ENCODE measurements around the gene ABCC5. TPM values are rescaled to one million over a fixed set of nuclear protein-coding genes. Genes with fewer than 3 reads are reported as not detected.
"Not testable (repeated sequence)": the region's sequence is repeated elsewhere in the genome, so short reads cannot be mapped to it uniquely, and the experiment has no call there.

The ABCC5 gene
- total and polyA plus RNA-seq, 5 experiments from 2014 or later, result 10.9 to 43.7 (median 12.8) TPM

DNA sequence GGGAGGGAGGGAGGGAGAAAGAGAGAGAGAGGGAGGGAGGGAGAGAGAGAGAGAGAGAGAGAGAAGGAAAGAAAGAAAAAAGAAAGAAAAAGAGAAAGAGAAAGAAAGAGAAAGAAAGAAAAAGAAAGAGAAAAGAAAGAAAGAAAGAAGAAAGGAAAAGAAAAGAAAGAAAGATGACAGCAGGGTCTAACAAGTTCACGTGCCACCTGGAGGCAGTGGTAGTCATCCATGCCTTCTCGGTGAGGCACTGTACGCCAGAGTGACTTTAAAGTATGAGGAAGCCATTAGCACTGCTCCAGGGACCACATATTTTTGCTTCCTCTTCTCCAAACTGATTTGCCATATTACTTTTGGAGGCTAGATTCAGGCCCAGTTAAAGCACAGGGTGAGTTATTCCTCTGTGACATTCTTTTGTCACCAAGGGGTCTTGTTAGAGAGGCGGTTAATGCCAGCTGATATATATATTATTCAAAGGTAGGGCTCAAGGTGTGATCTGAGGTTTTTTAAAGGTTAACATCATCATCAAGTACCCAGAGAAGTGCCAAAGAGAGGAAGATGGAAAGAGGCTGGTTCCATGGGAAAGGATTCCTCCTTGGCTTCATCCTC, 13.6 kb upstream of the ABCC5 start, which contains the start of gene HTR3D:
Gene HTR3D, plus strand, starts transcription at position 556 of the 606 bp plus-strand sequence. Its CDS starts 0 bp downstream, at position 556.
- no peak for DNase-seq
- H3K27ac Mint-ChIP-seq, result no peak within 1 kb of the TSS
- H3K27me3 Mint-ChIP-seq, result peaks cover 0 to 12% (median 3%) of the 10 kb centered on the region in 5 donors
- no peaks in the 10 kb centered on the region for H3K4me1 Mint-ChIP-seq
- POLR2A ChIA-PET, result no interaction called here
- H3K9me3 Mint-ChIP-seq, result no peaks in the 10 kb centered on the region
- ATAC-seq, result no peak
- no peaks in the 10 kb centered on the region for H3K36me3 Mint-ChIP-seq
- no peak within 1 kb of the TSS for H3K4me3 Mint-ChIP-seq

DNA sequence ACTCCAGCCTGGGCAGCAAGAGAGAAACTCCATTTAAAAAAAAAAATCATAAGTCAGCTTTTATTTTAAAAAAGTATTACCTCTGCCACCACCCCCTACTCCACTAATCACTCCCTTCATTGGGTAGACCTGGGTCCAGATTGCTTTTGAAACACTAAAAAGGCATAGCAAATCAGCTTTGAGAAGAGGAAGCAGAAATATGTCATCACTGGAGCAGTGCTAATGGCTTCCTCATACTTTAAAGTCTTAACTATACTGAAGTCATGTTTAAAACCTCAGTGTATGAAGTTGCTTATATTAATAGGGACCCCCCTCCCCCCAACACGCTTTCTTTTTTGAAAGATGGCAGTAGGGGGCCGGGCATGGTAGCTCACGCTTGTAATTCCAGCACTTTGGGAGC, 12.9 kb upstream of the ABCC5 start:
- DNase-seq (no peak), ATAC-seq (no peak)
- POLR2A ChIA-PET, result no interaction called here
- peaks cover 0 to 14% (median 5%) of the 10 kb centered on the region in 5 donors for H3K27me3 Mint-ChIP-seq
- H3K36me3 Mint-ChIP-seq, result no peaks in the 10 kb centered on the region
- no peaks in the 10 kb centered on the region for H3K4me1 Mint-ChIP-seq
- no peak overlapping the region for H3K4me3 Mint-ChIP-seq
- no peak overlapping the region for H3K27ac Mint-ChIP-seq
- no peaks in the 10 kb centered on the region for H3K9me3 Mint-ChIP-seq

DNA sequence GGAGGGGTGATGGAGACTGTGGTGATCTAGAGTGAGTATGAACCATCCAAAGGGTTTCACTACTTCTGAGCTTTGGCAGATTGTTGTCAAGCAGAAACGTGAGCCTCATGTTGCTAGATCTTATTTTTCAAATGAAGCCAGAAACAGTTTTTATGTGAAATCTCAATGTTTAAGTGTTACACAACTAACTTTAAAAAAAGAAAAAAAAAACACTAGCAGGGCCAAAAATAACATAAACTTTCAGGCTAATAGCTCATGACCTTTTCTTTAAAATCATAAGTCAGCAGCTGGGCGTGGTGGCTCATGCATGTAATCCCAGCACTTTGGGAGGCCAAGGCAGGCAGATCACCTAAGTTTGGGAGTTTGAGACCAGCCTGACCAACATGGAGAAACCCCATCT, 11.8 kb upstream of the ABCC5 start:
- DNase-seq (no peak), ATAC-seq (no peak)
- H3K4me1 Mint-ChIP-seq, result no peaks in the 10 kb centered on the region
- H3K27me3 Mint-ChIP-seq, result peaks cover 0 to 14% (median 7%) of the 10 kb centered on the region in 5 donors
- POLR2A ChIA-PET, result interaction anchor here (0.7 kb wide), 1 partner anchor 32 kb away, joined by 3 read pairs; no protein-coding TSS in a partner anchor
- H3K27ac Mint-ChIP-seq, result no peak overlapping the region
- no peaks in the 10 kb centered on the region for H3K36me3 Mint-ChIP-seq
- no peaks in the 10 kb centered on the region for H3K9me3 Mint-ChIP-seq
- no peak overlapping the region for H3K4me3 Mint-ChIP-seq

DNA sequence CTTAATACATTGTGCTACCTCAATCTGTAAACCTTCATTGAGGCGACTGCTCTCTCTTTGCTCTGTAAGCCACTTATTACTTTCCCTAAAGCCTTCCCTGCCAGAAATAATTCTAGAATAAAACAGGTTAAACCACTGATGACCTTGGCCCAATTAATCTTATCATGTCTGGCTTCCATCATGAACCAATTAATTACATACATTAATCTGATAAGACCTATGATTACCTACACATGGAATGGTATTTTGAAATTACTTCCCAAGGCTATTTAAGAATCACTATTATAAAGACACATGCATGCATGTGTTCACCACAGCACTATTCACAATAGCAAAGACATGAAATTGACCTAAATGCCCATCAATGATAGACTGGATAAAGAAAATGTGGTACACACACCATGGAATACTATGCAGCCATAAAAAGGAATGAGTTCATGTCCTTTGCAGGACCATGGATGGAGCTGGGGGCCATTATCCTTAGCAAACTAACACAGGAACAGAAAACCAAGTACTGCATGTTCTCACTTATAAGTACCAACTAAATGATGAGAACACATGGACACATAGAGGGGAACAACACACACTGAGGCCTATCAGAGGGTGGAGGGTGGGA, 10.7 kb upstream of the ABCC5 start:
- H3K9me3 Mint-ChIP-seq, H3K36me3 Mint-ChIP-seq, H3K4me3 Mint-ChIP-seq, POLR2A ChIA-PET, DNase-seq, H3K4me1 Mint-ChIP-seq, ATAC-seq, H3K27ac Mint-ChIP-seq: not testable (repeated sequence)
- H3K27me3 Mint-ChIP-seq, result peaks cover 0 to 12% (median 6%) of the 10 kb centered on the region in 5 donors

DNA sequence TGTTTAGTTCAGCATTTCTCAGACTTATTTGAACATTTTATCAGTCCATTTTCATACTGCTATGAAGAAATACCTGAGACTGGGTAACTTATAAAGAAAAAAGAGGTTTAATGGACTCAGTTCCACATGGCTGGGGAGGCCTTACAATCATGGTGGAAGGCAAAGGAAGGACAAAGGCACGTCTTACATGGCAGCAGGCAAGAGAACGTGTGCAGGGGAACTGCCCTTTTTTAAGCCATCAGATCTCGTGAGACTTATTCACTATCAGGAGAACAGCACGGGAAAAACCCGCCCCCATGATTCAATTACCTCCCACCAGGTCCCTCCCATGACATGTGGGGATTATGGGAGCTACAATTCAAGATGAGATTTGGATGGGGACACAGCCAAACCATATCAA, 7.6 kb upstream of the ABCC5 start:
- ATAC-seq, H3K4me3 Mint-ChIP-seq, DNase-seq, H3K36me3 Mint-ChIP-seq, H3K9me3 Mint-ChIP-seq, H3K4me1 Mint-ChIP-seq, POLR2A ChIA-PET: not testable (repeated sequence)
- peaks cover 9 to 22% (median 12%) of the 10 kb centered on the region in 5 donors for H3K27me3 Mint-ChIP-seq
- H3K27ac Mint-ChIP-seq, result peak overlapping the region in 1 of 10 donors; percentile 35

DNA sequence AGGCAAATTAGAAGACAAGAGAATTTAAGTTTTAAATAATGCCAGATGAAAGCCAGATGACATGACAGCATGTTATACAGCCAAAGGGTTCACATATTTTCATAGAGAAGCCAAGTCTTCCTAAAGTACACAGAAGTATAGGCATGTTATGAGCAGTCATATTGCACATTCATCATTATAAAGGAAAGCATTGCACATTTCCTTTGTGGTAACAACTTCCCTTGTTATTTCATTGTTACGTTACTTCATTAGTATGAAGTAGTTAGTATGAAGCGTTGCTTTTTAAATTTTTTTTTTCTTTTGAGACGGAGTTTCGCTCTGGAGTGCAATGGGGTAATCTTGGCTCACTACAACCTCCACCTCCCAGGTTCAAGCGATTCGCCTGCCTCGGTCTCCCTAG, 4.6 kb upstream of the ABCC5 start:
- H3K4me1 Mint-ChIP-seq, result peaks cover 7 to 14% (median 10%) of the 10 kb centered on the region in 4 donors
- DNase-seq (no peak), ATAC-seq (no peak)
- H3K27me3 Mint-ChIP-seq, result peaks cover 10 to 25% (median 12%) of the 10 kb centered on the region in 5 donors
- no peaks in the 10 kb centered on the region for H3K36me3 Mint-ChIP-seq
- H3K27ac Mint-ChIP-seq, result no peak overlapping the region
- POLR2A ChIA-PET, result no interaction called here
- H3K9me3 Mint-ChIP-seq, result no peaks in the 10 kb centered on the region
- H3K4me3 Mint-ChIP-seq, result no peak overlapping the region

DNA sequence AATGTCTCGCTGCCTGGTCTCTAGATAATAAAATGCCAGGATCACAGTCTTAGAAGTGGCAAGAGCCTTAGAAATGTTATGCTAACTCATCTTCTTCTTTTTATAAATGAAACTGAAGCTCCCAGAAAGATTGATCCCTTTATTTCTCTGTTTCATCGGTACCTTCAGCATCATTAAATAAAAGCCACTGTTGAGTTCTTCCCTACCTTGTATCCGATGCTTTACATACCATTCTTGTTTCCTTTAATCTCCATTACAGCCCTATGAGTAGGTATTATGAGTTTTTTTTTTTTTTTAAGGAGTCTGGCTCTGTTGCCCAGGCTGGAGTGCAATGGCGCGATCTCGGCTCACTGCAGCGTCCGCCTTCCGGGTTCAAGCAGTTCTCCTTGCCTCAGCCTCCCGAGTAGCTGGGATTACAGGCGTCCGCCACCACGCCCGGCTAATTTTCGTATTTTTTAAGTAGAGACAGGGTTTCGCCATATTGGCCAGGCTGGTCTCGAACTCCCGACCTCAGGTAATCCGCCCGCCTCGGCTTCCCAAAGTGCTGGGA, 815 bp upstream of the ABCC5 start:
- Mint-ChIP-seq H3K9me3 (no peaks in the 10 kb centered on the region), H3K36me3 (peaks cover 0 to 9% (median 2%) of the 10 kb centered on the region in 3 donors), H3K4me3 (peak overlapping the region; percentile 98 to 100 (median 99)), H3K27ac (peak overlapping the region in 9 of 10 donors; percentile 37 to 98 (median 92)), H3K4me1 (peaks cover 19 to 37% (median 25%) of the 10 kb centered on the region in 4 donors), H3K27me3 (peaks cover 5 to 14% (median 12%) of the 10 kb centered on the region in 5 donors)
- POLR2A ChIA-PET, result interaction anchor here (0.5 to 1.3 kb wide), 2 partner anchors 12 to 133 kb away, joined by 4 to 6 read pairs; partner anchors contain the start of gene PARL
- DNase-seq (no peak), ATAC-seq (no peak)

DNA sequence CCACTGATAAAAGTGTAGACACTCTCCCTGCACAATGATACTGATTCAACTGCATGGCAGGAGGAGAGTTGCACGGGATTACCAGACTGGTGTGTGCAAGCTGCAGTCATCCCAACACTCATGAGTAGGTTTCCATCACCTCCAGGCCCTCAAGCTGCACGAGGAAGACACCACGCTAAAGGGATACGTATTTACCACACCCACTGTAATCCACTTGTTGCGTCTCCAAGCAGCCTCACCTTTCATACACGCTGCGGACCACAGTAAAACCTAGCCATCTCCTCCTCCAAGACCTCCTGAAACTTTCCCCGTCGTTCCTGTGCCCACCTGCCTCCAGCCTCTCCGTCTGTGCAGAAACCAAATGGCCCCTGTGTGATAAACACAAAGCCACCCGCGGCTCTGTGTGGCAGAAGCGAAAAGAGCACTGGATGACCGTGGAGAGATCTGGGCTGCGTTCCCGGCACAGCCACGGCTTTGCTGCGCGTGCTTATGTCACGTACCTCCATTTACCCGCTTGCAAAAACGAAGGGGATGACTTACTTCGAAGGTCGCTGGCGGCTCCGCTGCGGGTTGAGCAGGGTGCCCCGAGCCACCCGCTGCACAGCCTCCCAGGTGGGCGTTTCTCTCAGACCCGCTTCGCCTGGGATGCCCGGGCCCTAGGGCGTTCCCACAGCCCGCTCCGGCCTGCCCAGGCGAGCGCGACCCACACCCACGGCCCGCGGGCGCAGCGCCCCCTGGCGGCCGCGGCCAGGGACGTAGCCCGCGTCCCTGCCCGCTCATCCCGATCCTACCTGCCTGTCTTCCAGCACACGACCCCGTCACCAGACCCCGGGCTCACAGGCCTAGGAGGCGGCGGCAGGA, 643 bp downstream of the ABCC5 start:
- Mint-ChIP-seq H3K9me3 (no peaks in the 10 kb centered on the region), H3K4me3 (peak overlapping the region; percentile 98 to 100 (median 99)), H3K27me3 (peaks cover 5 to 14% (median 10%) of the 10 kb centered on the region in 5 donors), H3K4me1 (peaks cover 19 to 37% (median 24%) of the 10 kb centered on the region in 4 donors), H3K36me3 (peaks cover 4 to 21% (median 5%) of the 10 kb centered on the region in 3 donors), H3K27ac (peak overlapping the region; percentile 85 to 98 (median 92))
- POLR2A ChIA-PET, result interaction anchor here (1.3 kb wide), 1 partner anchor 132 kb away, joined by 4 read pairs; the partner anchor contains the start of gene PARL
- peak; percentile 70 to 72 for ATAC-seq
- DNase-seq, result peak in 5 of 10 donors; percentile 2 to 64 (median 26)

DNA sequence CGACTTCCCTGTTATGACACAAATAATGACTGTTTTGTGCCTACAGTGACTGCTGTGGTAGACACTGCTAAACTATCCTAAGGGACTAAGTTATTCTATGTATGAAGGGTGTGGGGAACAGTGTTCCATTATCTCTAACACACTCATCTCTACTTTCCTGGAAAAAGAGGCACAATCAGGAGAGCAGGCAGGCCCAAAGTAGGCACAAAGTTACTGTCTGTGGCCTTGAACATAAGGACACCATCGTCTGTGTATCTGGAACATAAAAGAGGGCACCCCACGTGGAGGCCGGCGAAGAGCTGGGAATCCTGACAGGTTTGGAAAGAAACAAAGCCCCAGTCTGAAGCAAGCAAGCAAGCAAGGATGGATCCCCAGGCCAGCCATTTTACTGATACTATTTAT, 1.5 kb downstream of the ABCC5 start:
- peak overlapping the region in 9 of 10 donors; percentile 67 to 100 (median 82) for H3K4me3 Mint-ChIP-seq
- no peaks in the 10 kb centered on the region for H3K9me3 Mint-ChIP-seq
- peaks cover 19 to 37% (median 23%) of the 10 kb centered on the region in 4 donors for H3K4me1 Mint-ChIP-seq
- H3K27ac Mint-ChIP-seq, result peak overlapping the region in 5 of 10 donors; percentile 24 to 54 (median 44)
- peaks cover 4 to 10% (median 7%) of the 10 kb centered on the region in 5 donors for H3K27me3 Mint-ChIP-seq
- DNase-seq (no peak), ATAC-seq (no peak)
- H3K36me3 Mint-ChIP-seq, result peaks cover 4 to 22% (median 5%) of the 10 kb centered on the region in 3 donors
- POLR2A ChIA-PET, result no interaction called here

DNA sequence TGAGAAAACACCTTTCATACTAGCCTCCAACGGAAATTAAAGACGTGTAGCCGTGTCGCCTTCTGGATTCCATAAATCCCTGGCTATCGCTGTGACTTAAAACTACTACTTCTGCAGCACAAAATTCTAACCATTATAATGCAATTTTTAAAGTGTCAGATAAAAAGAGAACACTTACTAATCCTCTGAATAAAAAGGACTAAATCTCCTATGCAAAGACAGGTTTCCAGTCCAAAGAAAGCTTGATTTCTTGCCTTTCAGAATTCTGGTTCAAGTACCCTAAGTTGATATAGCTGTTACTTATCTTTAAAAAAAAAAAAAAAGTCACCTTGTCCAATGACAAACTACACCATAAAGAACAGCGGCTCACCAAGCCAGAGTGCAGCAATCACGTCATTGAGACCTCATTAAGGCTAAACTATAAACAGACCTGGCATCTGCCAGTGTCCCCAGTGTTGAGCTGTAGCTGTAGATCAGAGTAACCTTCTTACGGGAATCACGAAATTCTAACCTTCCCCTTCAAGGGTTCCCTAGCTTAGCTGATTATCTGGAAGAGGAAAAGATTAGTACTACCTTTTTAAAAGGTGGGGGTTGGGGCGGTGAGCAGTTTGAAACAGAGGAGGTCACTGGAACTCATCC, 2.2 kb downstream of the ABCC5 start:
- POLR2A ChIA-PET, result interaction anchor here (0.6 kb wide), 1 partner anchor 82 kb away, joined by 3 read pairs; no protein-coding TSS in a partner anchor
- Mint-ChIP-seq H3K4me3 (peak overlapping the region in 9 of 10 donors; percentile 41 to 100 (median 81)), H3K9me3 (no peaks in the 10 kb centered on the region), H3K27ac (peak overlapping the region in 3 of 10 donors; percentile 24 to 52 (median 44)), H3K36me3 (peaks cover 4 to 27% (median 5%) of the 10 kb centered on the region in 3 donors), H3K27me3 (peaks cover 0 to 7% (median 3%) of the 10 kb centered on the region in 5 donors), H3K4me1 (peaks cover 21 to 37% (median 23%) of the 10 kb centered on the region in 4 donors)
- DNase-seq (no peak), ATAC-seq (no peak)

DNA sequence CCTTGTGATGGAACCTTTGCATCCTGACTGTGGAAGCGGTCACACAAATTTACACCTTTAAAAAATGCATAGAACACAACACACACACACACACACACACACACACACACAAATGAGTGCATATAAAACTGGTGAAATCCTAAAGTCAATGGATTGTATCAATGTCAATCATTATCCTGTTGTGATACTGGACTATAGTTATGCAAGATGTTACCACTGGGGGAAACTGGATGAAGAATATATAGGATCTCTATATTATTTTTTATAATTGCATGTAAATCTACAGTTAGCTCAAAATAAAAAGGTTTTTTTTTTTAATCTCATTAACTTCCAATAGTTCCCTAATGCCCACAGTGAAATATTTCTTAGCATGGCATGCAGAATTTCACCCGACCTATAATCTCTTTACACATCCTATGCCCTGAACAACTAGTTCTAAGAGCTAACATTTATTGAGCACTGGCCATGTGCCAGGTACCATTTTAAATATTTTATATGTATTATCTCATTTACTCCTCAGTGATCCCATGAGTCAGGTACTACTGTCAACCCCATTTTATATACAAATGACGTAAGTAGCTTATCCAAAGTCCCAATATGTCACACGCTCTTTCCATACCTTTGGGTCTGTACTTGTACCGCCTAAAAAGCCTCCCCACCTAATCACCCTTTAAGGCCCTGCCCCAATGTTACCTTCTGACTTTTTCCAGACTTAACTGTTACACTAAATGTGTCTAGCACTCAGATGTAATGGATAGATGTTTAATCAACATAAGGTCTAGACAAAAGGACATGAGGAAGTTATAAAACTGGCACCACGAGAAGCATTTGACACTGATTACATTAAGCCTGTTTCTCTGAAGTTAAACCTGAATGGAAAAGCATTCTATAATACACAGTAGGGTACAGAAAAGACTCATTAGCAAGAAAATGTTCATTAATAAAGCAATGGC, 5.5 kb downstream of the ABCC5 start:
- POLR2A ChIA-PET, result no interaction called here

More for the DNA sequence above, 5.5 kb downstream of the ABCC5 start:
- Mint-ChIP-seq H3K36me3 (peaks cover 4 to 41% (median 7%) of the 10 kb centered on the region in 3 donors), H3K27me3 (no peaks in the 10 kb centered on the region), H3K4me3 (no peak overlapping the region), H3K4me1 (peaks cover 15 to 25% (median 18%) of the 10 kb centered on the region in 4 donors), H3K27ac (no peak overlapping the region), H3K9me3 (no peaks in the 10 kb centered on the region)
- ATAC-seq (no peak), DNase-seq (no peak)

All from naive thymus-derived CD8-positive, alpha-beta T cell (primary cell).